ENCODE data around the gene TXNDC16.

The TXNDC16 gene

DNA sequence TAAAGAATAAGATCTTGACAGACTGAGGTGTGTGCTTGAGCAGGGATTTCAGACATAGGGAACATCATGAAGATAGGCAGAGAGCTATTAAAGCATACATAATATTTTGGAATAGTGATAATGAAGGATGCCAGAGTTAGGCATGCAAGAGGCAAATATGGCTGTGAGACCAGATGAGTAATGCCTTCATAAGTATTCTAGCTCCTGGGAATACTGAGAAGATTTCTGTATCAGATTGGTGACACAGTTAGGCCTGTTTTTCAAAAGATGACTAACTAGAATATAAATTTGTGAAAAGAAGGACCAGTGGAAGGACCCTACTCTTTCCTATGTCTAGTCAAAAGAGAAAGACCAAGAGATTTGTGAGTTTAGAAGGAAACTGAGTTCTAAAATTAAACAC, 108.8 kb downstream of the TXNDC16 start:
- no peak for DNase-seq

DNA sequence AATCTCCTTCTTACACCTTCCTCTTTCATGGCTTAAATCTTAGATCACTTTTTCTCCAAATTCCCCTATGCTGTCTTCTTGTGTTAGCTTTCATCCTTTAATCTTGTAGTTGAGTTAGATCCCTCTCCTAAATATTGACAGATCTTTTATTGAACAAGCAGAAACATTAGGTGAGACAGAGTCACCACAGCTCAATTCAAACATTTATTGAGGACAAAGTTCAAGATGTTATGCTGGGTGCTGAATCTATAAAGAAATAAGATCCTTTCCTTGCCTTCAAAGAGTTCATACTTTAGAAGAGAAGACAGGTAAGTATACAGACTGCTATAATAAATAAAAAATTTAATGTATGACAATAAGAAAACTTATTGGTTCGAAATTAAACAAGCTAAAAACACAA, 109.7 kb downstream of the TXNDC16 start:
- DNase-seq = no peak

- DNase-seq = no peak
Measured at GRCh38 chr14:52442166-52442565, 110.1 kb downstream of the TXNDC16 start.

DNA sequence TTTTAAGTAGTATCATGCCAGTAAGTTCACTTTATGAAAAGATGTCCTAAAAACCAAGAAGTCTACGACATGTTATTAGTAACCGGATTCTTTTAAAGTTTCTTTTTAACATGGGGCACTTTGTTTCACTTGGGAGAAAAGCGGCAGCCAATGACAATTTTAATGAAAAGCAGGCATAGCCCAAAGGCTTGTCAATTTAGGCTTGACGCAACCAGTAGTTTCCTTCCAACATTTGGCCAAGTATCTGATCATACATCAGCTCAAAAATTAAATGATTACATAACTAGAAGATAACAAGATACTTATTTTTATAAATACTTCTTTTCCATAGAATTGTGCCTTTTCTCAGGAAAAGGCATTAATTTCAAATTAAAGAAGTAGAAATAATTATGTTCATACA, 112.8 kb downstream of the TXNDC16 start:
- DNase-seq = no peak

- no peak for DNase-seq
Measured at GRCh38 chr14:52434955-52435354, 117.3 kb downstream of the TXNDC16 start.

GRCh38 chr14:52430474-52430873, 121.8 kb downstream of the TXNDC16 start:
- DNase-seq = no peak

DNA sequence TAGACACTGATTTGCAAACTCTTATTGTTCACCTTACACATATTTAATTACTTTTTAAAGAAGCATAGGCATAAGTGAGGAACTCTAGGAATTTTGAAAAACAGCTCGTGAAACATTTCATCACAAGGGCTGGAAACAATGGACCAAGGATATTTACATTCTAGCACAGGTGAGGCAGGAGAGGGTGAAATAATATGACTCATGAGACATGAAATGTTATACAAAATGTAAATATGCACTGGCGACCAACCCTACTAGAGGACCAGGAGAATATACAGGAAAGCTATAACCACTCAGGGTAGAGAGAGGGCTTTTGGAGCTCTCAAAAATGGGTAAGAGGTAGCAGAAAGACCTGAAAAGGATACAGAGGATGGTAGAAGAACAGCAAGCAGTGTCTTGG, 122.9 kb downstream of the TXNDC16 start:
- DNase-seq = no peak

GRCh38 chr14:52427460-52427859, 124.8 kb downstream of the TXNDC16 start:
- no peak for DNase-seq

DNA sequence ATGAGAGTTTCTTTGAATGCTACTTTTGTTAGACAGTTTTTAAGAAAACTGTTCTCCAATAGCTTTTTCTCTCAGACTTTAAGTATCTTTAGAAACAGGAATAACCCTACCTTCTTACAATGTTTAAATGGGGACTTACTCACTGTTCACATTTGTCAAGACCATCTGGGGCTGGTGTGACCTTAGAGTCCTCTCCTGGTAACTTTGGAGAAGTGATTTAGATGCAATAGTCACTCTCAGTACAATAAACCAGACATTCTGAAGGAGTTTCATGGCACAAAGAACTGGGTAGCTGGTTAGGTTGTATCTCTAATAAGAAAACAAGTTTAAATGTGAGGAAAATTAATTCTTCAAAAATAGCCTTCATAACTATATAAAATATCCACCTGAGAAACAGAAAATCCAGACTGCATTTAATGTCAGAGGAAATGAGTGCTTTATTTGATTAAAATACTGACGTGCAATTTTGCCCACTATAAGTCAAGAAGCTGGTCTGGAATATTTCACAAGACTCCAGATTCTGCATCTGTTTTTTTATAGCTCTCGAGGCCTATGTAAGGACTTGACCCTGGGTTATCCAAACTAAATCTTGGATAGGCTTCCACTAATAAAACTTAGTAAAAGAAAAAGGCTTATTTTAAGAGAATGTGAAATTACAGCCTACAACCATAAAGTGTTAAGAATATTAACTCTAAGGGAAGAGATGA, 129.5 kb downstream of the TXNDC16 start:
- no peak for DNase-seq

DNA sequence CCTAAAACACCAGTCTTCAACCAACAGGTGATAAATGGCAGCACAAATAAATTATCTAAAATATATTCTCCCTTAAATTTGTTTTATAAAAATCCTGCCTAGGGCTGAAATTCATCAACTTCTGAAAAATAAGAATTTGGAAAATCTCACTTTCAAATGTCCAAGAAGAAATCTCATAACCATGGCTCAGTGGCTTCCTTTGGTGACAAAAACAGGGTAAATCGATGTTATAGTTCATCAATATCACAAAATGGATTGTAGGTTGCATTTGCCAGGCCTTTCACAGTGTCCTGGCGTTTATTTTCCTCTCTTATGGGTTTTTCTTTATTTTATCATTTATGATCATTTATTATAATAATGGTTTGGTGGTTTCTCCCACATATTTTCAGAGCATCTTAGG, 135.2 kb downstream of the TXNDC16 start:
- no peak for DNase-seq

DNA sequence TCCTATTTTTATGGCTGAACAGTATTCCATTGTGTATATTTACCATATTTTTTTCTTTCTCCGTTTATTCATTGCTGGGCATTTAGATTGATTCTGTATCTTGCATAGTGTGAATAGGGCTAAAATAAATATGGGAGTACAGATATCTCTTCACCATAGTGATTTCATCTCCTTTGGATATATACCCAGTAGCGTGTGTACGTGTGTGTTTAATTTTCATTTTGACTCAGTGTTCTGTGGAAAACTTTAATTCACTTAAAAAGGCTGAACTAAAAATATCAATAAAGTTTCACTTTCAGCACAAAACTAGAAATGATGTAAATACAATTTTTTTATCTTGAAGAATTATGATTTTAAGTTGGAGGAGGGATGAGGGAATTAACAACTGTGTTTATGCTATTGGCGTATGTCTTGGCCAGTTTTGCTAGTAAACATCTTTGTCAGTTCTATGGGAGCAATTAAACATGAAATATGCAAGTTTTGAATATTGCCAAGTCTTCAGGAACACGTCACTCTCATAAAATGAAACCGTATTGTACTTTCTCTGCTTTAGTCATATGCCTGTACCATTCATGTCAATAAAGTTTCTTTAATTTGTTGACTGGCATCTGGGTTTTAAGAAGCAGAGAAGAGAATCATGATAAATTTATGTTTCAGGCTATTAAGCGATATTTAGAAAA, 138.4 kb downstream of the TXNDC16 start:
- no peak for DNase-seq

GRCh38 chr14:52412426-52412825, 139.9 kb downstream of the TXNDC16 start:
- no peak for DNase-seq

- DNase-seq = no peak
Measured at GRCh38 chr14:52405314-52405713, 147.0 kb downstream of the TXNDC16 start.

DNA sequence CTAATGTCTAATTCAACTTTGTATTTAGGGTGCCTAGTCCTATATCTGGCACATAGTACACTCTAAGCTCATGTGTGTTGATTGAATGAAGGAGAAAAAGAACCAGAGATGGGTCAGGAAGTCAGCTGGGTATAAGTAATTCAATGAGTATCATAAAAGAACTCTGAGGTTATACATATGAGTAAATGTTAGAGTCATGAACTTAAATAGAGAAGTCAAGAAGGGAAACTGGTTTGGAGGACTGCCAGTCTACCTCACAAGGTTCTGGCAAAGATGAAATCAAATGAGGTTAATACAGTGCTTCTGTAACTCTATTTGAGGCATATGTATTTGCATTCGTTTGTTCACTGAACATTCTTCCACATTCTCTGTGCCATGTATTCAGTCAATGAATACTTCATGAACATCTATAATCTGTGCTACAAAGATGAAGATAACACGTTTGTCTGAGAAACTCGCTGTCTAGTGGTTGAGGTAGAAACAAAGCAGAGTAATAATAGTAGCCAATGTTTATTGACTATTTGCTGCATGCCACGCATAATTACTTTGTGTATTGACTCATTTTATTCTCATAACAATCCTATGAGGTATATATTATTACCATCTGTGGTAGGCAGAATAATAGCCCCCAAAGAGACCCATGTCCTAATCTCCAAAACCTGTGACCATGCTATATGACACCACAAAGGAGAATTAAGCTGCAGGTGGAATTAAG, 149.3 kb downstream of the TXNDC16 start:
- no peak for DNase-seq

DNA sequence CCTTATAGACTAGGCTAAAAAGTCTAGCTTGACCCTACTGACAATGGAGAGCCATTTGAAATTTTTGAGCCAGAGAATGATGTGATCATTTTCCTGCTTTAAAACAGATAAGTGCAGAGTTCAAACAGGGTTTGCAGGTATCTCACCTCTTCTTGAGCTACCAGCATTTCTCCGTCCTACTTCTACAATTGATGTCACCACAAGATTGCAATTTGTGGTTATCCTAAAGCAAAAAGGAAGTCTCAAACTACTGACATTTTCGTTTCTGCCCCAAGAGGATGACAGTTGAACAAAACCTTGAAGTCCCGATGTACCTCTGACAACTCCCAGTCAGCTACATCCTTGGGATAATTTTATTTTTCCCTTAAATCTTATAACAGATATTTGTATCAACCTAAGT, 151.5 kb downstream of the TXNDC16 start:
- no peak for DNase-seq

DNA sequence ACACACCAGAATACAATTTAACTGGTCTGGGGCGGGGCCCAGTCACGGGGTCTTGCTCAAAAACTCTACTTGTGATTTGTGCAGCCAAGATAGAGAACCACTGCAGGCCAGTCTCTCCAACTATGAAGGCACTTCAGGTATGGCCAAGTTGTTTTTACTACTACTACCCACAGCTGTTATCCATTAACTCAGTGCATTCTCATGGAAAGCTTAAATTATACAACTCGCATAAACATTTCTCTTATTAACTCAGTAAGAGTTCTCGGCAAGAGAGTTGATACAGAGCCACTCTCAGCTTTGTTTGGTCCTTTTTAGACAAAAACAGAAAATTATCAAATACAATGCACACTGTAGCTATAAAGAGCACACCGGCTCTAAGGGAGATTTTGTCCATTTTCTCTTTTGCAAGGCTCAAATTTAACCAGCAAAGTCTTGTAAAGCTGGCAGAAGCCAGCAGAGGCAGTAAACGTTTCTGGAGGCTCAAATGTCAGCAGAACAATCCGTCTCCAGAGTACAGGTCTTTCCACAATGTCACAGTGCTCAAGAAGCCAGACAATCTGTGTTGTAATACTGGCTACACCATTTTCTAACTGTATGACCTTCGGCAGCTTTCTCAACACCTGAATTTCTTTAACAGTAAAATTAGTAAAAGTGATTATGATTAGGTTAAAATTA, 152.2 kb downstream of the TXNDC16 start:
- no peak for DNase-seq

- no peak for DNase-seq
Measured at GRCh38 chr14:52399104-52399503, 153.2 kb downstream of the TXNDC16 start.

GRCh38 chr14:52397844-52398243, 154.5 kb downstream of the TXNDC16 start:
- peak; percentile 47 for DNase-seq

DNA sequence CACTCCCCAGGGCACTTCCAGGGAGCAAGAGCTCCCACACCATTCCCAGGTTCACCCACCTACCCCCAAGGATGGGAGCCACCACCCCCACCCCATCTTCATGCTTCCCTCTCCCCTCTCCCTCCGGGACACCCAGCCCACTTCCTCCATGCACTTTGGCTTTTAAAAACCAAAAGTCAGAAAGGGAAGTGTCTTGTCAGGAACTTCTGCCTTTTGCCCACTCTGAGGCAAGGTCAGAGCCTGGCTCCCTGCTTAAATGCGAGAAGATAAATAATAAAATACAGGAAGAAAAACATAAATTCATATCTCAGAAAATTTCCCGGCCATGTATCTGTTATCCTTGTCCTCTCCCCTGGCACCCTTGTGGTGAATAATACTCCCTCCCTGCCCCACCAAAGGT, 156.6 kb downstream of the TXNDC16 start:
- DNase-seq = no peak

- no peak for DNase-seq
Measured at GRCh38 chr14:52391881-52392615, 160.3 kb downstream of the TXNDC16 start.

All from NCI-H226 (cell line).